ENCODE data around the gene CGB3. TPM values are rescaled to one million over a fixed set of nuclear protein-coding genes. Genes with fewer than 3 reads are reported as not detected.

Gene CGB3
- total RNA-seq, 1 experiment from 2014 or later: 0.46 TPM

- Histone ChIP-seq H3K4ac (ENCODE audit: low read depth, low read length) (no peak overlapping the region), H3K14ac (ENCODE audit: insufficient read depth, low read length) (no peak overlapping the region), H2BK20ac (ENCODE audit: low read depth, low read length, poor library complexity, severe bottlenecking) (no peak overlapping the region), H3K4me1 (ENCODE audit: insufficient read depth, low read length) (no peaks in the 10 kb centered on the region; the same call in 1 of the 2 replicates), H2BK12ac (ENCODE audit: insufficient read length, low read depth, low read length) (no peak overlapping the region), H3K23ac (ENCODE audit: insufficient read length, low read depth, low read length) (no peak overlapping the region), H3K56ac (ENCODE audit: insufficient read length, low read depth, low read length) (no peak overlapping the region), H2BK120ac (ENCODE audit: low read depth, low read length, poor library complexity, severe bottlenecking) (no peak overlapping the region), H3K9ac (ENCODE audit: extremely low read depth, insufficient read length, low read length) (no peak overlapping the region), H2AFZ (ENCODE audit: low read length) (no peak overlapping the region), H3K18ac (ENCODE audit: insufficient read length, low read depth, low read length) (no peak overlapping the region), H2BK15ac (ENCODE audit: low read depth, low read length) (no peak overlapping the region), H3K9me3 (ENCODE audit: control insufficient read depth, low read depth, low read length) (no peaks in the 10 kb centered on the region), H4K91ac (ENCODE audit: insufficient read length, low read depth, low read length) (no peak overlapping the region), H2BK5ac (ENCODE audit: insufficient read length, low read length) (no peak overlapping the region), H3K79me1 (ENCODE audit: insufficient read depth, low read depth, low read length, poor library complexity, severe bottlenecking) (no peaks in the 10 kb centered on the region), H4K5ac (ENCODE audit: insufficient read length, low read depth, low read length) (no peak overlapping the region), H3K27me3 (ENCODE audit: insufficient read depth, low read length) (no peaks in the 10 kb centered on the region), H4K8ac (replicated peaks; ENCODE audit: insufficient read length, low read depth, low read length) (no peak overlapping the region), H3K27ac (ENCODE audit: insufficient read length, low read depth, low read length) (no peak overlapping the region), H3K23me2 (ENCODE audit: insufficient read length, low read depth, low read length, poor library complexity, severe bottlenecking) (peaks cover 8% of the 10 kb centered on the region), H3K79me2 (ENCODE audit: insufficient read depth, low read length) (no peaks in the 10 kb centered on the region; the same call in 1 of the 2 replicates), H3K4me2 (ENCODE audit: insufficient read depth, insufficient read length, low read length) (no peak overlapping the region), H4K20me1 (ENCODE audit: control insufficient read depth, insufficient read depth, insufficient read length) (no peaks in the 10 kb centered on the region), H2AK5ac (ENCODE audit: insufficient read length, low read length) (no peak overlapping the region), H3T11ph (ENCODE audit: low read length) (no peak overlapping the region)
- Mint-ChIP-seq H3K36me3 (ENCODE audit: insufficient read depth in 1 of 3, low read depth in 3 of 3) (peaks cover 21 to 59% (median 53%) of the 10 kb centered on the region in 3 experiments), H3K4me1 (peaks cover 20 to 21% of the 10 kb centered on the region in 2 experiments), H3K9me3 (no peaks in the 10 kb centered on the region), H3K27ac (peak overlapping the region in 1 of 3 experiments; percentile 11; a peak in 2 of 7 replicates), H3K27me3 (ENCODE audit: low read depth) (no peaks in the 10 kb centered on the region), H3K4me3 (no peak overlapping the region)
- no CpG with 5 or more reads among the region's 7 CpGs for WGBS (ENCODE audit: extremely low coverage, insufficient read length, low lambda C conversion rate)
- no peak for DNase-seq
- TF ChIP-seq CTCF (conservative IDR thresholded peaks at IDR 0.05): no peak
Measured at GRCh38 chr19:48988286-48988685, 35.8 kb downstream of the CGB3 start.
